T-helper 1 cell treated with Interleukin-12 subunit alpha and Interleukin-12 subunit beta and Interleukin-4 antibody, amounts not matched to agents 30 μg/mL and 1 μg/mL, for 36 hours (primary cell): Measurements from ENCODE around the gene CPD.

ENCODE experiments used
- H3K27ac Mint-ChIP-seq: one replicate; pipeline ENCODE4 v1.8.0; 2021; ENCODE audit warnings: mild to moderate bottlenecking, mixed read lengths
- H3K27me3 Mint-ChIP-seq: one replicate; pipeline ENCODE4 v1.8.0; 2021; ENCODE audit warnings: low read depth, mixed read lengths
- H3K36me3 Mint-ChIP-seq: one replicate; pipeline ENCODE4 v1.8.0; 2021; ENCODE audit warnings: low read depth, mixed read lengths
- H3K4me1 Mint-ChIP-seq: one replicate; pipeline ENCODE4 v1.8.0; 2021; ENCODE audit warnings: low read depth, mixed read lengths
- H3K4me3 Mint-ChIP-seq: one replicate; pipeline ENCODE4 v1.8.0; 2021; ENCODE audit warnings: mild to moderate bottlenecking, moderate library complexity, mixed read lengths
- H3K9me3 Mint-ChIP-seq: one replicate; pipeline ENCODE4 v1.8.0; 2021; ENCODE audit warnings: mixed read lengths

Gene CPD

GRCh38 chr17:30513346-30513745 is 134.6 kb downstream of the CPD start:
- no peaks in the 10 kb centered on the region for H3K9me3 Mint-ChIP-seq
- no peak overlapping the region for H3K27ac Mint-ChIP-seq
- no peaks in the 10 kb centered on the region for H3K4me1 Mint-ChIP-seq
- no peaks in the 10 kb centered on the region for H3K27me3 Mint-ChIP-seq
- peaks cover 11% of the 10 kb centered on the region for H3K36me3 Mint-ChIP-seq
- H3K4me3 Mint-ChIP-seq = no peak overlapping the region

- Mint-ChIP-seq H3K4me1 (peaks cover 3% of the 10 kb centered on the region), H3K4me3 (no peak overlapping the region), H3K27ac (no peak overlapping the region), H3K9me3 (no peaks in the 10 kb centered on the region), H3K27me3 (no peaks in the 10 kb centered on the region), H3K36me3 (peaks cover 16% of the 10 kb centered on the region)
Measured at GRCh38 chr17:30514895-30515596, 136.3 kb downstream of the CPD start.

- Mint-ChIP-seq H3K9me3 (no peaks in the 10 kb centered on the region), H3K4me1 (peaks cover 3% of the 10 kb centered on the region), H3K27me3 (no peaks in the 10 kb centered on the region), H3K4me3 (no peak overlapping the region), H3K27ac (no peak overlapping the region), H3K36me3 (peaks cover 25% of the 10 kb centered on the region)
Measured at GRCh38 chr17:30517786-30518185, 139.1 kb downstream of the CPD start.

- Mint-ChIP-seq H3K27me3 (no peaks in the 10 kb centered on the region), H3K36me3 (peaks cover 25% of the 10 kb centered on the region), H3K4me1 (peaks cover 3% of the 10 kb centered on the region)
Measured at GRCh38 chr17:30519166-30519565, 140.4 kb downstream of the CPD start.

More at GRCh38 chr17:30519166-30519565, 140.4 kb downstream of the CPD start:
- Mint-ChIP-seq H3K9me3 (no peaks in the 10 kb centered on the region), H3K4me3 (no peak overlapping the region), H3K27ac (no peak overlapping the region)
